Measurements from ENCODE around the gene PER3.

DNA sequence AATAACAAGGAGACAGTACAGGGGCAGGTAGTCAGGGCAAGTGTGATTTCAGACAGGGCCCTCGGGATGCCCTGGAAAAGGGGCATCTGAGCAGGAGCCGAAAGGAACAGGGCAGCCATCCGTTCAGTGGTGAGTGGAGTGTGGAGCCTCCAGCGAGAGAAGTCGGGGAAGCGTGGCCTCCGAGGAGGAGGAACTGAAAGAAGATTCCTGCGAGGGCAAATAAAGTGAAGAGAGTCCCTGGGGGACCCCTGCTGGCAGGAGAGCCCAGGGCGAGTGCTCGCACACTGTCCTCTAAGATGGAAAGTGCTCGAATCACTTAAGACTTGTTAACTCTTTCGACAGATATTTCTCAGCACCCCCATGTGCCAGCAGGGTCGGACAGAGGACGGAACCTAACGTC is 72.3 kb downstream of the PER3 start:
- TF ChIP-seq, protein P1, sequence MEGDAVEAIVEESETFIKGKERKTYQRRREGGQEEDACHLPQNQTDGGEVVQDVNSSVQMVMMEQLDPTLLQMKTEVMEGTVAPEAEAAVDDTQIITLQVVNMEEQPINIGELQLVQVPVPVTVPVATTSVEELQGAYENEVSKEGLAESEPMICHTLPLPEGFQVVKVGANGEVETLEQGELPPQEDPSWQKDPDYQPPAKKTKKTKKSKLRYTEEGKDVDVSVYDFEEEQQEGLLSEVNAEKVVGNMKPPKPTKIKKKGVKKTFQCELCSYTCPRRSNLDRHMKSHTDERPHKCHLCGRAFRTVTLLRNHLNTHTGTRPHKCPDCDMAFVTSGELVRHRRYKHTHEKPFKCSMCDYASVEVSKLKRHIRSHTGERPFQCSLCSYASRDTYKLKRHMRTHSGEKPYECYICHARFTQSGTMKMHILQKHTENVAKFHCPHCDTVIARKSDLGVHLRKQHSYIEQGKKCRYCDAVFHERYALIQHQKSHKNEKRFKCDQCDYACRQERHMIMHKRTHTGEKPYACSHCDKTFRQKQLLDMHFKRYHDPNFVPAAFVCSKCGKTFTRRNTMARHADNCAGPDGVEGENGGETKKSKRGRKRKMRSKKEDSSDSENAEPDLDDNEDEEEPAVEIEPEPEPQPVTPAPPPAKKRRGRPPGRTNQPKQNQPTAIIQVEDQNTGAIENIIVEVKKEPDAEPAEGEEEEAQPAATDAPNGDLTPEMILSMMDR (IDR thresholded peaks at IDR 0.05) = no peak
- no peak for TF ChIP-seq POLR2A (IDR thresholded peaks at IDR 0.05)
